GM10266 (cell line): Measurements from ENCODE around the gene LCE3A.
"Not testable (repeated sequence)": the region's sequence is repeated elsewhere in the genome, so short reads cannot be mapped to it uniquely, and the experiment has no call there.

Experiments
- DNase-seq: peaks from one replicate; pipeline ENCODE4 v3.0.0; 2012; ENCODE audit errors: extremely low spot score
- CTCF ChIP-seq: IDR thresholded peaks from 2 replicates; pipeline ENCODE4 v1.5.1; 2012; ENCODE audit warnings: mild to moderate bottlenecking, low read depth; ENCODE audit not compliant: control insufficient read depth, insufficient read depth; ENCODE audit errors: missing control alignments

LCE3A gene

DNA sequence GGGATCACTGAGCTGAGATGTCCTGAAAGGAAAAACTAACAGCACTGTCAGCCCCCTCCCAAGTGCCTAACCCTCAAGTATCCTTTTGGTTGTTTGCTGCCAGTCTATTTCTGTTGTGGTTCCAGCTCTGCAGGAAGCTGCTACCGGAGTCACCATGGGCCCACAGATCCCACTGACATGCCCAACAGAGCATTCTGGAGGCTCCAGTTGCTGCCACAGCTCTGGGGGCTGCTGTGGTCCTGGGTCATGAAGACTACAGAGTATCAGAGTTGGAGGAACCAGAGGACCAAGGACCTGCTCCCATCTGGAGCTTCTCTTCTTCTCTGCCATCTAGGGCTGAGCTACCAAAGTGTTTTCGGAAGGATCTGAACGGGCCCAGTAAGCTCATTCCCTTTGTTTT is 910 bp downstream of the LCE3A start:
- TF ChIP-seq CTCF = no peak
- DNase-seq = no peak

GRCh38 chr1:152613511-152613910 is 9.4 kb downstream of the LCE3A start, which contains the start of gene LCE3B:
LCE3B (plus strand) TSS chr1:152613811; CDS start chr1:152613811, 0 bp downstream.
- no peak for TF ChIP-seq CTCF
- DNase-seq = no peak

GRCh38 chr1:152599934-152600333 is 23.0 kb downstream of the LCE3A start, which contains the start of gene LCE3C:
LCE3C (plus strand) TSS chr1:152600234; CDS start chr1:152600732, 498 bp downstream.
- DNase-seq = no peak
- TF ChIP-seq CTCF = no peak

GRCh38 chr1:152596986-152597385 is 25.9 kb downstream of the LCE3A start:
- no peak for TF ChIP-seq CTCF
- no peak for DNase-seq

DNA sequence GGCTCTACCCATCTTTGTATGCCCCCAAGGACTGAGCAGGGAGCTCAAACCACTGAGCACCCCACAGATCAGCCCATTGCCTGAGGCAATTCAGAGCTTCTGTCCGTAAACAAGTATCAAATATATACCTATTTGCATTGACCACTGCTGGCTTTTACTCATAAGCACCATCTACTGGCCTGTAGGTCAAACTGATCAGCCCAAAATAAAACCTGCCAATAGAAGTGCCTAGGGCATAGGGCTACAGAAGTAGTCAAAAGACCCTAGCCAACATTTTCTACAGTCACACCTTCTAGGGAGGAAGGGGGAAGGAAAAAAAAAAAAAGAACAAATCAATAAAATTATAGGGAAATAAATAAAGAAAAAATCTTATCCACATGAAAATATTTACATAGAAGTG is 37.3 kb downstream of the LCE3A start:
- peak; percentile 17 for TF ChIP-seq CTCF

DNA sequence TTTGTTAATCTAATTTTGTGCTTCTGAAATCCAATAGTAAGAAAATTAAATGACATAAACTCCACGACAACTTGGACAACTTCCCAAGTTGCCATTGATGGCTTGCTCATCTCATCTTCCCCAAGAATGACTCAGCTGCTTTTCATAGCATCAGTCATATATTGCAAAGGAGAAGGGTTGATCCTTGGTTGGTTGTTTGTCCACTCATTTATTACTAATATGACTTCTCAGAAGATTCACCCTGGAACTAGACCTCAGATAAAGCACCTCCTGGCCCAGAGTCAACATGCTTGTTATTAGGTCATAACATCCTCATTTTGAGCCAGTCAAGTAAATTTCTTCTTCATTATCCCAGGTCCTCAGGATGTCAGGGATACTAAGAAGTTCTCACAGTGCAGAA is 40.3 kb downstream of the LCE3A start:
- DNase-seq = no peak

More for the DNA sequence above, 37.3 kb downstream of the LCE3A start:
- no peak for DNase-seq

GRCh38 chr1:152580433-152580832 is 42.5 kb downstream of the LCE3A start, which contains the start of gene LCE3D:
LCE3D (minus strand) TSS chr1:152580516; CDS start chr1:152579936, 580 bp downstream.
- no peak for TF ChIP-seq CTCF
- no peak for DNase-seq

More for the DNA sequence above, 40.3 kb downstream of the LCE3A start:
- TF ChIP-seq CTCF = no peak

DNA sequence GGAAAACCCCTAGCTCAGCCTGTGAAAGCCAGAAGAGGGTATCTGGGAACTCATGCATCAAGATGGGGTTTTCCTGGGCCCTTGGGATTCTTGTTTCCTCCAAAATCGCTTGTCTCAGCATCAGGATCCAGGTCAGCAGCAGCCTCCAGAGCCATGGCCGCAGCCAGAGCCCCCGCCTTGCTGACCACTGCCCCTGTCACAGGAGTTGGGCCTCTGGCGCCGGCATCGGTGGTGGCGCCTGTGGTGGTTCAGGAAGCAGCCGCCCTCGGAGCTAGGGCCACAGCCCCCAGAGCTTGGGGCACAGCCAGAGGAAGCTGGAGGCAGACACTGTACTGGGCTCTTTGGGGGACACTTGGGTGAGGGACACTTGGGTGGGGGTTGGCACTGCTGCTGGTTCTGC is 43.4 kb downstream of the LCE3A start:
- DNase-seq = not testable (repeated sequence)
